ENCODE measurements around the gene BCAT1. TPM values are rescaled to one million over a fixed set of nuclear protein-coding genes. Genes with fewer than 3 reads are reported as not detected.
A peak's percentile ranks its signal among the peaks of the same experiment; 100 is the strongest.

BCAT1 gene
- total and polyA plus RNA-seq, 12 donors: 0.95 to 17.0 (median 2.7) TPM

DNA sequence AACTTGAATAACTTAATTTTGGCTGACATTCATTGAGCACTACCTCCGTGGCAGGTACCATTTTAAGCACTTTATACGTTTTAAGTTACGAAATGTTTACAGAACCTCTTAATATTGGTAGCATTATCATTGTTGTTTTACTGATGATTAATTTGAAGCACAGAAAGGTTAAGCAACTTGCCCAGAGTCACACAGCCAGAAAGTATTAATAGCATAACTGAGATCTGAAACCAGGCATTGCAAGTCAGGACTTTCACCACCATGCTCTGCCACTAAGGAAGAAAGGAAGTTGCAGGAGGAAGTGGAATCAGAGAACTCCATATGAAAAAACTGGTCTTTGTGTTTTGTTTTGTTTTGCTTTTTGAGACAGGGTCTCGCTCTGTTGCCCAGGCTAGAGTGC, 28.2 kb upstream of the BCAT1 start:
- H3K9me3 ChIP-seq: peaks cover 0 to 3% (median 0%) of the 10 kb centered on the region in 11 donors
- no peaks in the 10 kb centered on the region for H3K36me3 ChIP-seq
- no peak for DNase-seq
- no peak overlapping the region for H3K4me3 ChIP-seq
- intact Hi-C loops (cut with DNase I): no loop called here
- WGBS, 2 donors: 61 to 82% methylated on average over 4 of the region's 4 CpGs
- H3K27ac ChIP-seq: peak overlapping the region in 1 of 10 donors; percentile 65
- TF ChIP-seq, protein P1, sequence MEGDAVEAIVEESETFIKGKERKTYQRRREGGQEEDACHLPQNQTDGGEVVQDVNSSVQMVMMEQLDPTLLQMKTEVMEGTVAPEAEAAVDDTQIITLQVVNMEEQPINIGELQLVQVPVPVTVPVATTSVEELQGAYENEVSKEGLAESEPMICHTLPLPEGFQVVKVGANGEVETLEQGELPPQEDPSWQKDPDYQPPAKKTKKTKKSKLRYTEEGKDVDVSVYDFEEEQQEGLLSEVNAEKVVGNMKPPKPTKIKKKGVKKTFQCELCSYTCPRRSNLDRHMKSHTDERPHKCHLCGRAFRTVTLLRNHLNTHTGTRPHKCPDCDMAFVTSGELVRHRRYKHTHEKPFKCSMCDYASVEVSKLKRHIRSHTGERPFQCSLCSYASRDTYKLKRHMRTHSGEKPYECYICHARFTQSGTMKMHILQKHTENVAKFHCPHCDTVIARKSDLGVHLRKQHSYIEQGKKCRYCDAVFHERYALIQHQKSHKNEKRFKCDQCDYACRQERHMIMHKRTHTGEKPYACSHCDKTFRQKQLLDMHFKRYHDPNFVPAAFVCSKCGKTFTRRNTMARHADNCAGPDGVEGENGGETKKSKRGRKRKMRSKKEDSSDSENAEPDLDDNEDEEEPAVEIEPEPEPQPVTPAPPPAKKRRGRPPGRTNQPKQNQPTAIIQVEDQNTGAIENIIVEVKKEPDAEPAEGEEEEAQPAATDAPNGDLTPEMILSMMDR (IDR thresholded peaks at IDR 0.05): no peak
- H3K27me3 ChIP-seq: no peaks in the 10 kb centered on the region
- peaks cover 0 to 12% (median 0%) of the 10 kb centered on the region in 9 donors for H3K4me1 ChIP-seq
- ATAC-seq: peak in 1 of 8 donors; percentile 25

DNA sequence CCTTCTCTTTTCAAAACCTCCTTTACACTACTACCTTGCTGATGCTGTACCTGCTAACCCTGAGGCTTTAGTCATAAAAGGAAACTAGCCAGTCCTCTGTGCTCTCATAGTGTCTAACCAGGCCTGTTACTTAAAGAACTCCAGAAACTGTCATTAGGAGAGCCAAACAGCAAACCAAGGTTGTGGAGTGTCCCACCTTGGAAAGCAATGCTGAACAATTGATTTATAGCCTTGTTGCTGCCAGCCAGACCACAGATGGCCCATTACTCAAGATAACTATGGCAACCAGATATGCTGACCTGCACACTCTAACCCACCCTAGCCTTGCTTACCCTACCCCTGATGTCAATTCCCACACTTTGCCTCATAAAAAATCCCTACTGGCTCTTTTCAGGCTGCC, 26.5 kb upstream of the BCAT1 start:
- no peak for ATAC-seq
- intact Hi-C loops (cut with DNase I): no loop called here

DNA sequence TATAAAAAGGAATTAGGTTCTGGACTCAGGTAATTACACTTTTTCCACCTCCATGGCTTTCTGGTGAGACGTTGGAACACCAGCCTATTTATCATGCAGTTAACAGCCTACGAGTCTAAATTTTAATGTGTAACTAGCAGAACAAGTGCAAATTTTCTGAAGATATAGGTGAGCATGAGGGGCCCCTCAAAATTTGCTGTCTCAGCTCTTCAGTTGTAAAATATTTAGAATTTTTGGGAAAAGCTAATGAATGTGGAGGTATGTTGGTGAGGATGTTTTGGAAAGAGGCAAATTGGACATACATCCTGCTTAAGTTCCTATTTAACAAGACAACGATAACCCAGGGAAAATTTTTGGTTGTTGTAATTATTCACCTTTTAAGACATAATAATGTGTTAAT, 25.3 kb upstream of the BCAT1 start:
- Histone ChIP-seq H3K27me3 (no peaks in the 10 kb centered on the region), H3K4me3 (no peak overlapping the region), H3K36me3 (no peaks in the 10 kb centered on the region), H3K4me1 (peaks cover 0 to 11% (median 0%) of the 10 kb centered on the region in 9 donors), H3K27ac (no peak overlapping the region), H3K9me3 (no peaks in the 10 kb centered on the region)
- DNase-seq: no peak
- no peak for ATAC-seq
- intact Hi-C loops (cut with DNase I): no loop called here
- TF ChIP-seq, protein P1 (IDR thresholded peaks at IDR 0.05): no peak
- 88 to 89% methylated on average over 3 of the region's 3 CpGs for WGBS, 2 donors

More for the DNA sequence above, 26.5 kb upstream of the BCAT1 start:
- no peak overlapping the region for H3K4me3 ChIP-seq
- no peaks in the 10 kb centered on the region for H3K27me3 ChIP-seq
- no peak overlapping the region for H3K27ac ChIP-seq
- H3K36me3 ChIP-seq: no peaks in the 10 kb centered on the region
- H3K9me3 ChIP-seq: no peaks in the 10 kb centered on the region
- no peak for DNase-seq
- peaks cover 0 to 12% (median 0%) of the 10 kb centered on the region in 9 donors for H3K4me1 ChIP-seq
- TF ChIP-seq, protein P1 (IDR thresholded peaks at IDR 0.05): no peak

DNA sequence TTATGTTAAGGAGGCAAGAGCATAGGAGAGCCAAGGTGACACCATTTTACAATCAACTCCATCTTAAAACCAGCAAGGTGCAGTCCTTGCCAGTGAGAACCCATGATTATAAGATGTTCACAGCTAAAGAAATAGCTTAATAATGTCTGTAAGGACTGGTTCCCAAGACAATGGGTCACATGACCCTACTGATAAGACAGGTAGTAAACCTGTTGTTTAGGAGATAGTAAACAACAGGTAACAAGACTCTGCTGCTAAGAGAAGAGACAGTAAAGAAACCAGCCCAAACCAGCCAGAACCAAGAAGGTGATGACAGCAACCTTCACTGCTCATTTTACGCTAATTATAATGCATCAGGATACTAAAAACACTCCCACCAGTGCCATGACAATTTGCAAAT, 23.2 kb upstream of the BCAT1 start:
- DNase-seq (no peak), ATAC-seq (no peak)
- TF ChIP-seq, protein P1 (IDR thresholded peaks at IDR 0.05): no peak
- H3K27me3 ChIP-seq: no peaks in the 10 kb centered on the region
- H3K9me3 ChIP-seq: no peaks in the 10 kb centered on the region
- WGBS, 2 donors: 95 to 98% methylated on average over 1 of the region's 1 CpG
- H3K4me3 ChIP-seq: no peak overlapping the region
- peaks cover 0 to 5% (median 0%) of the 10 kb centered on the region in 9 donors for H3K4me1 ChIP-seq
- intact Hi-C loops (cut with DNase I): no loop called here
- no peak overlapping the region for H3K27ac ChIP-seq
- no peaks in the 10 kb centered on the region for H3K36me3 ChIP-seq

Measured in heart right ventricle (tissue), 16 donors.